ENCODE data around the gene ELOVL5. TPM values are rescaled to one million over a fixed set of nuclear protein-coding genes. Genes with fewer than 3 reads are reported as not detected.
A peak's percentile ranks its signal among the peaks of the same experiment; 100 is the strongest.

The ELOVL5 gene
- total and polyA plus RNA-seq, 2 donors from 2014 or later = 20.5 to 42.0 TPM

GRCh38 chr6:53299331-53300005 is 49.3 kb downstream of the ELOVL5 start:
- Histone ChIP-seq H3K4me3 (ENCODE audit: low read length in 3 of 3) (no peak overlapping the region), H3K4me1 (ENCODE audit: control insufficient read depth in 2 of 3, insufficient read depth in 2 of 3, low read depth in 1 of 3, low read length in 3 of 3) (peaks cover 0 to 25% (median 22%) of the 10 kb centered on the region in 3 donors), H3K27ac (ENCODE audit: low read depth in 2 of 2, low read length in 2 of 2) (peak overlapping the region in 1 of 2 donors; percentile 14), H3K27me3 (ENCODE audit: control insufficient read depth, insufficient read depth, low read length) (no peaks in the 10 kb centered on the region), H3K9ac (ENCODE audit: low read length in 3 of 3) (no peak overlapping the region), H3K36me3 (ENCODE audit: control insufficient read depth in 2 of 3, insufficient read depth in 3 of 3, low read length in 3 of 3) (no peaks in the 10 kb centered on the region), H3K9me3 (ENCODE audit: control insufficient read depth in 2 of 3, insufficient read depth in 1 of 3, low read length in 3 of 3) (no peaks in the 10 kb centered on the region)
- intact Hi-C loops (cut with DNase I) = no loop called here
- no peak for TF ChIP-seq CTCF (IDR thresholded peaks at IDR 0.05; ENCODE audit: borderline replicate concordance, extremely low read depth, insufficient read depth)
- FAIRE-seq (no peak), DNase-seq (no peak)

DNA sequence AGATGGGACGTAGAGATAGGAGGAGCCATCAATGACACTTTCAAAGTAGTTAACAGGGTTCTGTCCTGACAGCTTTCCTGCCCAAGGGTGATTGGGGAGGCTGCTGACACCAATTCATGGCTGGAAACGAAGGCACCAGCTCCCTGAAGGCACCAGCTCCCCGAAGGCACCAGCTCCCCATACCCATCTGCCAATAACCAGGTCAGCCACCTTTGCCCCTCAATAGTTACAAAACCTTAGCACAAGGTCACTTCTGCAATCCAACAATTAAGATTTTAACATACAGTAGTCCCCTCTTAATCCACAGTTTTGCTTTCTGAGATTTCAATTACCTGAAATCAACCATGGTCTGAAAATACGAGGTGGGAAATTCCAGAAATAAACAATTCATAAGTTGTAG is 51.7 kb downstream of the ELOVL5 start:
- H3K9me3 ChIP-seq (ENCODE audit: control insufficient read depth in 2 of 3, insufficient read depth in 1 of 3, low read length in 3 of 3) = no peaks in the 10 kb centered on the region
- H3K27ac ChIP-seq (ENCODE audit: low read depth in 2 of 2, low read length in 2 of 2) = no peak overlapping the region
- no peak for TF ChIP-seq CTCF (IDR thresholded peaks at IDR 0.05; ENCODE audit: borderline replicate concordance, extremely low read depth, insufficient read depth)
- H3K4me1 ChIP-seq (ENCODE audit: control insufficient read depth in 2 of 3, insufficient read depth in 2 of 3, low read depth in 1 of 3, low read length in 3 of 3) = peaks cover 0 to 21% (median 19%) of the 10 kb centered on the region in 3 donors
- H3K27me3 ChIP-seq (ENCODE audit: control insufficient read depth, insufficient read depth, low read length) = no peaks in the 10 kb centered on the region
- intact Hi-C loops (cut with DNase I) = no loop called here
- H3K4me3 ChIP-seq (ENCODE audit: low read length in 3 of 3) = peak overlapping the region in 1 of 3 donors; percentile 15
- FAIRE-seq = no peak
- DNase-seq = no peak
- H3K9ac ChIP-seq (ENCODE audit: low read length in 3 of 3) = no peak overlapping the region
- H3K36me3 ChIP-seq (ENCODE audit: control insufficient read depth in 2 of 3, insufficient read depth in 3 of 3, low read length in 3 of 3) = peaks cover 0 to 6% (median 2%) of the 10 kb centered on the region in 3 donors

DNA sequence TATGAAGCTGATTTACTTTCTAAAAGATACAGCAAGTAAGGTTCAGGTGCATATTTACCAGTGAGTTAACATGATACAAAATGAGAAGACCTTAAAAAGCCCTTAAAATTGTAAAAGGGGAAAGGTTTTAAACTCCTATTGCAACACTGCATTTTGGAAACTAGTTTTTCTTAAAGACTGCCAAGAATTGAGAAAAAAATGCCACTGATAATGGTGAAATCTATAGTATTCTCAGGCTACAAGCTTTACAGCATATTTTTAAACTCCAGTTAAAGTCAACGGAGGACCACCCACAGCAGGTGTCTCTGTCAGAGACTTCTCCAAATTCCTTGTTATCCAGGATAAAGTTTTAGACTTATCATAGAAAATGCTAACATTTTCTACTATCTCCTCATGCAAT is 53.6 kb downstream of the ELOVL5 start:
- Histone ChIP-seq H3K4me3 (ENCODE audit: low read length in 3 of 3) (no peak overlapping the region), H3K27ac (ENCODE audit: low read depth in 2 of 2, low read length in 2 of 2) (no peak overlapping the region), H3K9ac (ENCODE audit: low read length in 3 of 3) (no peak overlapping the region), H3K27me3 (ENCODE audit: control insufficient read depth, insufficient read depth, low read length) (no peaks in the 10 kb centered on the region), H3K4me1 (ENCODE audit: control insufficient read depth in 2 of 3, insufficient read depth in 2 of 3, low read depth in 1 of 3, low read length in 3 of 3) (peaks cover 0 to 7% (median 5%) of the 10 kb centered on the region in 3 donors), H3K36me3 (ENCODE audit: control insufficient read depth in 2 of 3, insufficient read depth in 3 of 3, low read length in 3 of 3) (peaks cover 0 to 6% (median 2%) of the 10 kb centered on the region in 3 donors), H3K9me3 (ENCODE audit: control insufficient read depth in 2 of 3, insufficient read depth in 1 of 3, low read length in 3 of 3) (no peaks in the 10 kb centered on the region)
- no peak for TF ChIP-seq CTCF (IDR thresholded peaks at IDR 0.05; ENCODE audit: borderline replicate concordance, extremely low read depth, insufficient read depth)
- FAIRE-seq (no peak), DNase-seq (no peak)
- intact Hi-C loops (cut with DNase I) = no loop called here
